Measurements from ENCODE around the gene UNC93A.

- TF ChIP-seq EZH2 (IDR thresholded peaks at IDR 0.05; ENCODE audit: borderline replicate concordance) = no peak
- TF ChIP-seq CTCF (IDR thresholded peaks at IDR 0.05; ENCODE audit: poor library complexity) = no peak
These were observed 3.1 kb downstream of the UNC93A start for GRCh38 chr6:167294241-167294640.

Data from hepatocyte (in vitro differentiated cells).